ENCODE results near the gene AAR2.

- TF ChIP-seq CTCF (IDR thresholded peaks at IDR 0.05), result no peak
- no peak for TF ChIP-seq POLR2A (IDR thresholded peaks at IDR 0.05)
These were observed 48.5 kb downstream of the AAR2 start for GRCh38 chr20:36284751-36285150.

Measured in body of pancreas (tissue), 4 donors.